Mesendoderm (in vitro differentiated cells): ENCODE results near the gene PEX19.

Experiments used
- DNase-seq: peaks from one replicate; pipeline ENCODE4 v3.0.0; 2013
- H2AK5ac ChIP-seq: 2 replicates; pipeline ENCODE4 v1.6.1; 2013; ENCODE audit warnings: low read length, inconsistent platforms
- H2BK120ac ChIP-seq: 2 replicates; pipeline ENCODE4 v1.6.1; 2013; ENCODE audit warnings: low read depth, mild to moderate bottlenecking, low read length, moderate library complexity, mixed read lengths
- H2BK15ac ChIP-seq: replicated peaks from 2 replicates; pipeline ENCODE4 v1.6.1; 2013; ENCODE audit warnings: low read depth, mild to moderate bottlenecking, moderate library complexity
- H2BK5ac ChIP-seq: 2 replicates; pipeline ENCODE4 v1.6.1; 2013; ENCODE audit warnings: low read length, inconsistent platforms
- H3K18ac ChIP-seq: 2 replicates; pipeline ENCODE4 v1.6.1; 2013; ENCODE audit warnings: mild to moderate bottlenecking, low read length, mixed read lengths
- H3K23ac ChIP-seq: one replicate; pipeline ENCODE4 v1.6.1; 2013; ENCODE audit warnings: low read length
- H3K27ac ChIP-seq: 2 replicates; pipeline ENCODE4 v1.5.1; 2013; ENCODE audit warnings: low read depth, mild to moderate bottlenecking, inconsistent platforms, low read length, moderate library complexity
- H3K27me3 ChIP-seq: 2 replicates; pipeline ENCODE4 v1.6.1; 2013; ENCODE audit warnings: low read length, control low read depth, mild to moderate bottlenecking, inconsistent platforms; ENCODE audit not compliant: insufficient read depth, poor library complexity
- H3K36me3 ChIP-seq: 2 replicates; pipeline ENCODE4 v1.6.1; 2013; ENCODE audit warnings: low read length, inconsistent platforms; ENCODE audit not compliant: control insufficient read depth, insufficient read depth
- H3K4ac ChIP-seq: one replicate; pipeline ENCODE4 v1.6.1; 2013; ENCODE audit warnings: low read depth, mild to moderate bottlenecking, low read length, moderate library complexity
- H3K4me1 ChIP-seq: 2 replicates; pipeline ENCODE4 v1.6.1; 2013; ENCODE audit warnings: low read depth, low read length, inconsistent platforms; ENCODE audit not compliant: control insufficient read depth
- H3K4me2 ChIP-seq: 2 replicates; pipeline ENCODE4 v1.6.1; 2013; ENCODE audit warnings: low read length
- H3K4me3 ChIP-seq: 2 replicates; pipeline ENCODE4 v1.5.1; 2013; ENCODE audit warnings: mild to moderate bottlenecking, low read length
- H3K56ac ChIP-seq: one replicate; pipeline ENCODE4 v1.6.1; 2013; ENCODE audit warnings: low read length
- H3K79me1 ChIP-seq: 2 replicates; pipeline ENCODE4 v1.6.1; 2013; ENCODE audit warnings: low read length, inconsistent platforms
- H3K79me2 ChIP-seq: 2 replicates; pipeline ENCODE4 v1.6.1; 2013; ENCODE audit warnings: mild to moderate bottlenecking, low read length; ENCODE audit not compliant: control insufficient read depth, insufficient read depth
- H3K9ac ChIP-seq: 2 replicates; pipeline ENCODE4 v1.6.1; 2013; ENCODE audit warnings: low read length, inconsistent platforms
- H4K5ac ChIP-seq: one replicate; pipeline ENCODE4 v1.6.1; 2013; ENCODE audit warnings: low read length
- H4K8ac ChIP-seq: one replicate; pipeline ENCODE4 v1.6.1; 2013; ENCODE audit warnings: low read depth, mild to moderate bottlenecking, control low read depth, low read length, moderate library complexity
- WGBS: extraction: QIAGEN DNeasy Blood & Tissue Kit; methylation state at CpG from one replicate; pipeline ENCODE4 v1.1.7; 2013; ENCODE audit warnings: low lambda C conversion rate, missing lambda C conversion rate; ENCODE audit not compliant: insufficient coverage; ENCODE audit errors: extremely low coverage; 5-methylcytosine and 5-hydroxymethylcytosine counted together

The PEX19 gene

GRCh38 chr1:160258177-160258798, 26.6 kb downstream of the PEX19 start:
- no peak for DNase-seq
- Histone ChIP-seq H3K27me3 (no peaks in the 10 kb centered on the region), H3K4ac (no peak overlapping the region), H3K56ac (no peak overlapping the region), H3K18ac (no peak overlapping the region), H3K9ac (no peak overlapping the region), H3K79me2 (peaks cover 28% of the 10 kb centered on the region), H2BK5ac (no peak overlapping the region), H2BK15ac (no peak overlapping the region), H4K5ac (no peak overlapping the region), H4K8ac (no peak overlapping the region), H3K27ac (no peak overlapping the region), H3K79me1 (peaks cover 6% of the 10 kb centered on the region), H2BK120ac (no peak overlapping the region), H3K4me2 (no peak overlapping the region), H3K4me3 (no peak overlapping the region), H2AK5ac (no peak overlapping the region), H3K23ac (no peak overlapping the region), H3K36me3 (no peaks in the 10 kb centered on the region), H3K4me1 (no peaks in the 10 kb centered on the region)
- whole genome bisulfite sequencing, result no CpG with 5 or more reads among the region's 7 CpGs

DNA sequence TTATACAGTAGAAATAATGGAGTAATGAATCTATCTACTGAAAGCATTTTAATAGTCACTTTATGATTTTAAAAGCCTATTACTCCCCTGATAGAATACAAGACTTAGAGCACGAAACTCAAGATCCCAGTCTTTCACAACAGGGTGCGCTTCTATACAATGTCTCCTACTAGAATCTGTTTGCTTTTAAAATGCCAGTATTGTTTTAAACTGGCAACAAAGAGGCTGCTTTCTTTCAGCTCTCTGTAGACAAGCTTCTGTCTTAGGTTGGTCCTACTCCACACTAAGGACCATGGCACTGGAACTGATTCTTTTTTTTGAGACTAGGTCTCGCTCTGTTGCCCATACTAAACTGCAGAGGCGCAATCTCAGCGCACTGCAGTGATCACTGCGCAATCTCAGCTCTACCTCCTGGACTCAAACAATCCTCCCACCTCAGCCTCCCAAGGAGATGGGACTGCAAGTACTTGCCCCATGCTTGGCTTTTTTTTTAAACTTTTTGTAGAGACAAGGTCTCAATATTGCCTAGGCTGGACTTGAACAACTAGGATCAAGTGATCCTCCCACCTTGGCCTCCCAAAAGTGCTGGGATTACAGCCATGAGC, 27.4 kb downstream of the PEX19 start:
- H3K36me3 ChIP-seq, result no peaks in the 10 kb centered on the region
- no peak overlapping the region for H4K5ac ChIP-seq
- no peak overlapping the region for H4K8ac ChIP-seq

DNA sequence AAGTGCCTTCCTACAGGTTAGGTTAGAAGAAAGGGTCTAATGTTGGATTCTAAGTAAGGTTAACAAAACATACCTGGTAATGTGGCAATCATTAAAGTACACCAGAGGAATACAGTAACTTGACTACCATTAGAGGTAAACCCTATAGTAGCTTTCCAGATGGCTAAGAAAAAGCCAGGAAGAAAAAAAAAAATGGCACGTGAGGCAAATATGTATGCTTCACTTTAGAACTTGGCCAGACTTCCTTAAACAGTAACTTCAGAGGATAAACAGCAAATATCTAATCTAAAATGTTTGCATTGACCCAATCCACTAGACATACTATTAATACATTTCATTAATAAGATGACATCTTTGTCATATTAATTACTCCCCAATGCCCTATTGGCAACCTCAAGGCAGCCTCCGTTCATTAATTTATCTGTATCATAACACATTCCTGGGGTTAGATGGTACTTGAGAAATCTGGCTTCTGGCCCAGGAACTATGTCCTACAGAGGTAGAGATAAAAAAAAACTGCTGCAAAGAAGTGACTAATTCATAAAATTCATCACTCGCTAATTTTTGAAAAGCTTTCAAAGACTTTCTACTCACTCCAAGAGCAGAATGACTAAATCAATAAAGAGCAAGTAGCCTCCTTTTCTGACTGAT, 28.4 kb downstream of the PEX19 start:
- peaks cover 29% of the 10 kb centered on the region for H3K79me2 ChIP-seq
- WGBS, result no CpG with 5 or more reads among the region's 3 CpGs
- H4K8ac ChIP-seq, result no peak overlapping the region
- no peaks in the 10 kb centered on the region for H3K36me3 ChIP-seq
- H3K4me3 ChIP-seq, result no peak overlapping the region
- no peak overlapping the region for H3K27ac ChIP-seq
- H3K79me1 ChIP-seq, result peaks cover 7% of the 10 kb centered on the region
- no peak overlapping the region for H2BK5ac ChIP-seq
- no peak overlapping the region for H3K56ac ChIP-seq
- no peak overlapping the region for H2BK15ac ChIP-seq
- no peak overlapping the region for H3K9ac ChIP-seq
- H2BK120ac ChIP-seq, result no peak overlapping the region
- H3K4me2 ChIP-seq, result no peak overlapping the region
- no peak overlapping the region for H3K4ac ChIP-seq
- DNase-seq, result no peak
- no peak overlapping the region for H3K23ac ChIP-seq
- no peaks in the 10 kb centered on the region for H3K27me3 ChIP-seq
- no peak overlapping the region for H4K5ac ChIP-seq
- no peak overlapping the region for H2AK5ac ChIP-seq
- no peak overlapping the region for H3K18ac ChIP-seq
- H3K4me1 ChIP-seq, result no peaks in the 10 kb centered on the region

More for the DNA sequence above, 27.4 kb downstream of the PEX19 start:
- no peak for DNase-seq
- no peak overlapping the region for H3K18ac ChIP-seq
- H2AK5ac ChIP-seq, result no peak overlapping the region
- H2BK120ac ChIP-seq, result no peak overlapping the region
- H3K9ac ChIP-seq, result no peak overlapping the region
- no peak overlapping the region for H3K4me3 ChIP-seq
- H3K27me3 ChIP-seq, result no peaks in the 10 kb centered on the region
- H3K23ac ChIP-seq, result peak overlapping the region; percentile 30
- WGBS, result no CpG with 5 or more reads among the region's 6 CpGs
- H3K4ac ChIP-seq, result no peak overlapping the region
- H3K27ac ChIP-seq, result peak overlapping the region; percentile 37
- H3K79me1 ChIP-seq, result peaks cover 6% of the 10 kb centered on the region
- peaks cover 28% of the 10 kb centered on the region for H3K79me2 ChIP-seq
- no peak overlapping the region for H2BK5ac ChIP-seq
- H3K4me1 ChIP-seq, result no peaks in the 10 kb centered on the region
- H3K56ac ChIP-seq, result no peak overlapping the region
- H3K4me2 ChIP-seq, result no peak overlapping the region
- H2BK15ac ChIP-seq, result no peak overlapping the region

DNA sequence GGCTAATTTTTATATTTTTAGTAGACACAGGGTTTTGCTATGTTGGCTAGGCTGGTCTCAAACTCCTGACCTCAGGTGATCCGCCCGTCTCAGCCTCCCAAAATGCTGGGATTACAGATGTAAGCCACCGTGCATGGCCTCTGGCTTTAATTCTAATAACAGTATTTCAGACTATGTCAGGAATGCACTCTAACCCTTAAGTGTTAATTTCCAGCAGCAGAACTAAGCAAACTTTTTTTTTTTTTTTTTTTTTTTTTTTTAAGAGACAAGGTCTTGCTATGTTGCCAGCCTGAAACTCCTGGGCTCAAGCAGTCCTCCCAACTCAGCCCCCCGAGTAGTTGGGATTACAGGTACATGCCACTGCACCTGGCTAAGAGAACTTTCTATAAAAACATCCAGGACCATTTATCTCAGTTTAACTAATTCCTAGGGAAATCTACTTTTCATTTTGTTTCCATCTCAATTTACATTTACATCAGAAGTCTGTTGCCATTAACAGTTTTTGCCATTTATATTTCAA, 29.1 kb downstream of the PEX19 start:
- no peak overlapping the region for H3K4ac ChIP-seq
- no peak overlapping the region for H2BK120ac ChIP-seq
- no peak overlapping the region for H3K4me3 ChIP-seq
- no peak overlapping the region for H3K9ac ChIP-seq
- no peak overlapping the region for H2AK5ac ChIP-seq
- peaks cover 26% of the 10 kb centered on the region for H3K79me2 ChIP-seq
- no peak overlapping the region for H2BK15ac ChIP-seq
- H3K36me3 ChIP-seq, result no peaks in the 10 kb centered on the region
- H3K23ac ChIP-seq, result no peak overlapping the region
- no peak for DNase-seq
- no peak overlapping the region for H3K18ac ChIP-seq
- no peak overlapping the region for H3K56ac ChIP-seq
- H3K27me3 ChIP-seq, result no peaks in the 10 kb centered on the region
- H3K27ac ChIP-seq, result no peak overlapping the region
- no peaks in the 10 kb centered on the region for H3K4me1 ChIP-seq
- no peak overlapping the region for H4K8ac ChIP-seq
- no peak overlapping the region for H2BK5ac ChIP-seq
- no peak overlapping the region for H4K5ac ChIP-seq
- no CpG with 5 or more reads among the region's 4 CpGs for WGBS
- peaks cover 7% of the 10 kb centered on the region for H3K79me1 ChIP-seq
- H3K4me2 ChIP-seq, result no peak overlapping the region

DNA sequence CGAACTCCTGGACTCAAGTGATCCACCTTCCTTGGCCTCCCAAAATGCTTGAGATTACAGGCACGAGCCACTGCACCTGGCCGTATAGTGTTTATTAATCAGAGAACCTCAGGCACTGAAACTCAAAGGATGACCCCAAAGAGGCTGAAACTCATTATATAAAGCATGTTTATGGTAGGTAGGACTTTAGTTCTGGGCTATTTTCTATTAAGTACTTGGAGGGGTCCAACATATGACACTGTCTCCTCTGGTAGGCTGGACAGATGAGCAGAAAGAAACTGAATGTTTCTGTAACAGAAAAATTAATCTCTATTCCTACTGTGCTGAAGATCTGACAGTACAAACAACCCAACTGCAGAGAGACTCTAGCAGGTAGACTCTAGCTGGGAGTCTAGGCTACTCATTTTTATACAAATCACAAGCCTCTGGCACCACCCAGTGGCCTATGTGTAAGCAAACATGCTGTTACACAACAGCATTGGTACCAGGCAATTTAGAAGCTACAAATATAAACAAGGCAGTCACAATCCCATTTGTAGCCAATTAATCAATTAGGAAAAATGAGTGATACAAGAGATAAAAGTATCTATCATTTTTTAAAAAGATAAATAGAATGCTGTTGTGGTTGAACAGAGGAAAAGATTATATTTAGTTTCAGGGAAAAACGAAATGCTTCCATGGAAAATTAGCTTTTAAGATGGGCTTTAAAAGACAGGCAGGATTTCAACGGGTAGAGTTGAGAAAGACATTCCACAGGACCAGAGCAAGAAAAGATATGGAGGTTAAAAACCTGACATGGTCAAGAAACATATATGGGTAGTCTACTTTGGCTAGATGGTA, 33.0 kb downstream of the PEX19 start:
- Histone ChIP-seq H3K4me3 (no peak overlapping the region), H3K4me1 (no peaks in the 10 kb centered on the region), H3K56ac (no peak overlapping the region), H4K8ac (no peak overlapping the region), H2AK5ac (no peak overlapping the region), H3K4ac (no peak overlapping the region), H4K5ac (no peak overlapping the region), H3K9ac (no peak overlapping the region), H3K36me3 (no peaks in the 10 kb centered on the region), H3K27ac (no peak overlapping the region), H3K27me3 (no peaks in the 10 kb centered on the region), H3K79me1 (peaks cover 1% of the 10 kb centered on the region), H3K18ac (no peak overlapping the region), H2BK120ac (no peak overlapping the region), H2BK15ac (no peak overlapping the region), H3K4me2 (no peak overlapping the region), H3K79me2 (peaks cover 6% of the 10 kb centered on the region), H2BK5ac (no peak overlapping the region), H3K23ac (no peak overlapping the region)
- peak; percentile 85 for DNase-seq
- WGBS, result no CpG with 5 or more reads among the region's 5 CpGs
